ENCODE data around the gene CYP1A1.

DNA sequence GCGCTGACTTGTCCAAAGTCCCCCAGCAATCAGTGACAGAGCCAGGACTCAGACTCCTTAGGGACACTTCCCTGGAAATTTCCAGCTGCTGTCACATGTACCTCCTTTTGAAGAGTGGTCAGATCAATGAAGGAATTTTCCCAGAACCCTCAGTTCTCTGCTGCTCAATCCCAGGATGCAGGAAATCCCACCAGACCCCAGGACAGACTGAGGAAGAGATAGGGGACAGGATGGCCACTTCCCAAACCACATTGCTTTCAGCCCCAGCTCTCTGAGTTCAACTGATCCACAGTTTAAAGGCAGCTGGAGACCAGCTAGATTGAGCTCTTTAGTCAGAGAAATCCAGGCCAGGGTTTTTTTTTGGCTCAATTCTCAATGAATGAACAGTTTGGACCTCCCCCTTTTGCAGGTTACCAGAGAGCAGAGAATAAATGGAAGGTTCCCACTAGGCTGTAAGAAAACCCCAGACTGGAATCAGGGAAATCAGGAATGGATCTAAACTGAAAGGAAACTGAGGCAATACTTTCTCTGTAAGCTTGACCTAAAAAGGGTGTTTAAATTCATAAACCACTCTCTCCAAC lies 1.5 kb downstream of the CYP1A1 start:
- TF ChIP-seq POLR2AphosphoS5 (IDR thresholded peaks at IDR 0.05) (no peak), POLR2A (IDR thresholded peaks at IDR 0.05) (no peak)

All from stomach (tissue), 4 donors.